ENCODE data around the gene SBF2. TPM values are rescaled to one million over a fixed set of nuclear protein-coding genes. Genes with fewer than 3 reads are reported as not detected.

Gene SBF2
- polyA plus RNA-seq, 1 donor from 2014 or later = 53.4 TPM

- H3K79me2 ChIP-seq (replicated peaks; ENCODE audit: insufficient read depth, low read length) = no peaks in the 10 kb centered on the region
These were observed 560.8 kb downstream of the SBF2 start for GRCh38 chr11:9733212-9733611.

GRCh38 chr11:9732453-9732852, 561.6 kb downstream of the SBF2 start:
- Histone ChIP-seq H3K4me3 (ENCODE audit: low read length) (no peak overlapping the region), H4K20me1 (ENCODE audit: insufficient read depth) (no peaks in the 10 kb centered on the region), H3K79me2 (replicated peaks; ENCODE audit: insufficient read depth, low read length) (no peaks in the 10 kb centered on the region), H2AFZ (ENCODE audit: low read depth, low read length) (no peak overlapping the region), H3K4me2 (ENCODE audit: low read length) (no peak overlapping the region), H3K9me2 (ENCODE audit: insufficient read depth, low read length) (no peaks in the 10 kb centered on the region), H3K9ac (ENCODE audit: low read length) (no peak overlapping the region), H3K9me3 (ENCODE audit: low read length) (no peaks in the 10 kb centered on the region), H3K27ac (ENCODE audit: low read length) (no peak overlapping the region), H3K27me3 (ENCODE audit: insufficient read depth, low read depth, low read length) (no peaks in the 10 kb centered on the region), H3F3A (ENCODE audit: insufficient read depth, low read length, poor library complexity, severe bottlenecking) (no peaks in the 10 kb centered on the region), H3K36me3 (ENCODE audit: insufficient read depth, low read length) (no peaks in the 10 kb centered on the region)
- TF ChIP-seq POLR2AphosphoS5 (IDR thresholded peaks at IDR 0.05) (no peak), RAD21 (conservative IDR thresholded peaks at IDR 0.05) (no peak), EZH2 (IDR thresholded peaks at IDR 0.05; ENCODE audit: borderline replicate concordance, insufficient read depth, low read length, poor library complexity, severe bottlenecking) (no peak), TAF1 (IDR thresholded peaks at IDR 0.05; ENCODE audit: low read depth) (no peak), EP300 (conservative IDR thresholded peaks at IDR 0.05; ENCODE audit: poor library complexity, severe bottlenecking) (no peak), MXI1 (conservative IDR thresholded peaks at IDR 0.05; ENCODE audit: poor library complexity, severe bottlenecking) (no peak), CTCF (IDR thresholded peaks at IDR 0.05; ENCODE audit: poor library complexity, severe bottlenecking) (no peak), SMC3 (conservative IDR thresholded peaks at IDR 0.05; ENCODE audit: poor library complexity) (no peak)
- TF ChIP-seq, protein P1, sequence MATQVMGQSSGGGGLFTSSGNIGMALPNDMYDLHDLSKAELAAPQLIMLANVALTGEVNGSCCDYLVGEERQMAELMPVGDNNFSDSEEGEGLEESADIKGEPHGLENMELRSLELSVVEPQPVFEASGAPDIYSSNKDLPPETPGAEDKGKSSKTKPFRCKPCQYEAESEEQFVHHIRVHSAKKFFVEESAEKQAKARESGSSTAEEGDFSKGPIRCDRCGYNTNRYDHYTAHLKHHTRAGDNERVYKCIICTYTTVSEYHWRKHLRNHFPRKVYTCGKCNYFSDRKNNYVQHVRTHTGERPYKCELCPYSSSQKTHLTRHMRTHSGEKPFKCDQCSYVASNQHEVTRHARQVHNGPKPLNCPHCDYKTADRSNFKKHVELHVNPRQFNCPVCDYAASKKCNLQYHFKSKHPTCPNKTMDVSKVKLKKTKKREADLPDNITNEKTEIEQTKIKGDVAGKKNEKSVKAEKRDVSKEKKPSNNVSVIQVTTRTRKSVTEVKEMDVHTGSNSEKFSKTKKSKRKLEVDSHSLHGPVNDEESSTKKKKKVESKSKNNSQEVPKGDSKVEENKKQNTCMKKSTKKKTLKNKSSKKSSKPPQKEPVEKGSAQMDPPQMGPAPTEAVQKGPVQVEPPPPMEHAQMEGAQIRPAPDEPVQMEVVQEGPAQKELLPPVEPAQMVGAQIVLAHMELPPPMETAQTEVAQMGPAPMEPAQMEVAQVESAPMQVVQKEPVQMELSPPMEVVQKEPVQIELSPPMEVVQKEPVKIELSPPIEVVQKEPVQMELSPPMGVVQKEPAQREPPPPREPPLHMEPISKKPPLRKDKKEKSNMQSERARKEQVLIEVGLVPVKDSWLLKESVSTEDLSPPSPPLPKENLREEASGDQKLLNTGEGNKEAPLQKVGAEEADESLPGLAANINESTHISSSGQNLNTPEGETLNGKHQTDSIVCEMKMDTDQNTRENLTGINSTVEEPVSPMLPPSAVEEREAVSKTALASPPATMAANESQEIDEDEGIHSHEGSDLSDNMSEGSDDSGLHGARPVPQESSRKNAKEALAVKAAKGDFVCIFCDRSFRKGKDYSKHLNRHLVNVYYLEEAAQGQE (IDR thresholded peaks at IDR 0.05; ENCODE audit: borderline replicate concordance) = no peak

More at GRCh38 chr11:9733212-9733611, 560.8 kb downstream of the SBF2 start:
- H3K36me3 ChIP-seq (ENCODE audit: insufficient read depth, low read length) = no peaks in the 10 kb centered on the region
- no peak overlapping the region for H2AFZ ChIP-seq (ENCODE audit: low read depth, low read length)
- H3K4me3 ChIP-seq (ENCODE audit: low read length) = no peak overlapping the region
- TF ChIP-seq, protein P1 (IDR thresholded peaks at IDR 0.05; ENCODE audit: borderline replicate concordance) = no peak
- no peak for TF ChIP-seq EP300 (conservative IDR thresholded peaks at IDR 0.05; ENCODE audit: poor library complexity, severe bottlenecking)
- no peak for TF ChIP-seq POLR2AphosphoS5 (IDR thresholded peaks at IDR 0.05)
- no peak for TF ChIP-seq SMC3 (conservative IDR thresholded peaks at IDR 0.05; ENCODE audit: poor library complexity)
- no peak for TF ChIP-seq CTCF (IDR thresholded peaks at IDR 0.05; ENCODE audit: poor library complexity, severe bottlenecking)
- TF ChIP-seq MXI1 (conservative IDR thresholded peaks at IDR 0.05; ENCODE audit: poor library complexity, severe bottlenecking) = no peak
- no peak for TF ChIP-seq EZH2 (IDR thresholded peaks at IDR 0.05; ENCODE audit: borderline replicate concordance, insufficient read depth, low read length, poor library complexity, severe bottlenecking)
- TF ChIP-seq RAD21 (conservative IDR thresholded peaks at IDR 0.05) = no peak
- no peak for TF ChIP-seq TAF1 (IDR thresholded peaks at IDR 0.05; ENCODE audit: low read depth)
- no peak overlapping the region for H3K9ac ChIP-seq (ENCODE audit: low read length)
- H3F3A ChIP-seq (ENCODE audit: insufficient read depth, low read length, poor library complexity, severe bottlenecking) = no peaks in the 10 kb centered on the region
- no peaks in the 10 kb centered on the region for H3K9me3 ChIP-seq (ENCODE audit: low read length)
- no peaks in the 10 kb centered on the region for H3K9me2 ChIP-seq (ENCODE audit: insufficient read depth, low read length)
- H3K4me2 ChIP-seq (ENCODE audit: low read length) = no peak overlapping the region
- H3K27me3 ChIP-seq (ENCODE audit: insufficient read depth, low read depth, low read length) = no peaks in the 10 kb centered on the region
- H3K27ac ChIP-seq (ENCODE audit: low read length) = no peak overlapping the region
- H4K20me1 ChIP-seq (ENCODE audit: insufficient read depth) = no peaks in the 10 kb centered on the region
